Activated naive CD4-positive, alpha-beta T cell treated with anti-CD3 and anti-CD28 coated beads, Interleukin-2, amount 50 U/mL, for 16 hours (primary cell): ENCODE results near the gene PCDHGA1.

Experiments
- DNase-seq: peaks from one replicate; pipeline ENCODE4 v3.0.0-alpha.2; 2020

Gene PCDHGA1

DNA sequence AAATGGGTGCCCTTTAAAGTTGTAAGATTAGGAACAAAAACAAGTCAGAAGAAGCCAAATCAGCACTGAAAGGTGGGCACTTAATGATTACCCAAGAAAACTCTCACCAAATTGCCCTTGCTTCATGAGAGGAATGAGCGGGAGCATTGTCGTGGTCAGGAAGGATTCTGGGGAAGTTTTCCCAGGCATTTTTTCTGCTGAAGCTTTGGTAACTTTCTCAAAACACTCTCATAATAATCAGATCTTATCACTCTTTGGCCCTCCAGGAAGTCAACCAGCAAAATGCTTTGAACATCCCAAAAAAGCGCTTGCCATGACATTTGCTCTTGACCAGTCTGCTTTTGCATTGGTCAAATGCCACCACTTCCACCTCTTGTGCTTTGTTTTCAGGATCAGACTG is 135.0 kb downstream of the PCDHGA1 start:
- no peak for DNase-seq

DNA sequence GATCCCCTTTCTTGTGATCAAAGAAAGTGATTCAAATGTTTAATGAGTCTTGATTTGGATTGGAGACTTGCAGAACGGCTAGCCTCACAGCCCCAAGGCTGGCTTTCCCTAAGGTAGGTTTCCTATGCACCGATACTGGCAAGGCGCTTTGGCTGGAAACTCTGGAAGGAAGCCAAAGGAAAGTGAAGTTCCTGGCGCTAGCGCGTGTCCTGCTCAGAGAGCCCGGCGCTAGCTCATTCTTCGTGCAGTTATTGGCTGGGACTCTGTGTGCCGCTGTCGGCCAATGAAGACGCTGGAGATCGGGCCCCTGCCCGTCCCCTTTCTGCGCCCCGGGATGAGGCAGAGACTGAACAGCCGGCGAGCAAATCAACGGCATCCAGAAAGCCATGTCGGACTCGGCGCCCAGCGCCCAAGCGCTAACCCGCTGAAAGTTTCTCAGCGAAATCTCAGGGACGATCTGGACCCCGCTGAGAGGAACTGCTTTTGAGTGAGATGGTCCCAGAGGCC is 145.4 kb downstream of the PCDHGA1 start, which contains the start of gene PCDHGC3:
PCDHGC3 (plus strand) TSS at position 342 of the 507 bp plus-strand sequence; CDS start at position 493, 151 bp downstream.
- DNase-seq, result peak; percentile 52

DNA sequence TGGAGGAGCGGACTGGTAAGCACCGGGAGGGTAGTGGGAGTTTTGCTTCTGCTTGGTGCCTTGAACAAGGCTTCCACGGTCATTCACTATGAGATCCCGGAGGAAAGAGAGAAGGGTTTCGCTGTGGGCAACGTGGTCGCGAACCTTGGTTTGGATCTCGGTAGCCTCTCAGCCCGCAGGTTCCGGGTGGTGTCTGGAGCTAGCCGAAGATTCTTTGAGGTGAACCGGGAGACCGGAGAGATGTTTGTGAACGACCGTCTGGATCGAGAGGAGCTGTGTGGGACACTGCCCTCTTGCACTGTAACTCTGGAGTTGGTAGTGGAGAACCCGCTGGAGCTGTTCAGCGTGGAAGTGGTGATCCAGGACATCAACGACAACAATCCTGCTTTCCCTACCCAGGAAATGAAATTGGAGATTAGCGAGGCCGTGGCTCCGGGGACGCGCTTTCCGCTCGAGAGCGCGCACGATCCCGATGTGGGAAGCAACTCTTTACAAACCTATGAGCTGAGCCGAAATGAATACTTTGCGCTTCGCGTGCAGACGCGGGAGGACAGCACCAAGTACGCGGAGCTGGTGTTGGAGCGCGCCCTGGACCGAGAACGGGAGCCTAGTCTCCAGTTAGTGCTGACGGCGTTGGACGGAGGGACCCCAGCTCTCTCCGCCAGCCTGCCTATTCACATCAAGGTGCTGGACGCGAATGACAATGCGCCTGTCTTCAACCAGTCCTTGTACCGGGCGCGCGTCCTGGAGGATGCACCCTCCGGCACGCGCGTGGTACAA is 146.0 kb downstream of the PCDHGA1 start:
- no peak for DNase-seq

DNA sequence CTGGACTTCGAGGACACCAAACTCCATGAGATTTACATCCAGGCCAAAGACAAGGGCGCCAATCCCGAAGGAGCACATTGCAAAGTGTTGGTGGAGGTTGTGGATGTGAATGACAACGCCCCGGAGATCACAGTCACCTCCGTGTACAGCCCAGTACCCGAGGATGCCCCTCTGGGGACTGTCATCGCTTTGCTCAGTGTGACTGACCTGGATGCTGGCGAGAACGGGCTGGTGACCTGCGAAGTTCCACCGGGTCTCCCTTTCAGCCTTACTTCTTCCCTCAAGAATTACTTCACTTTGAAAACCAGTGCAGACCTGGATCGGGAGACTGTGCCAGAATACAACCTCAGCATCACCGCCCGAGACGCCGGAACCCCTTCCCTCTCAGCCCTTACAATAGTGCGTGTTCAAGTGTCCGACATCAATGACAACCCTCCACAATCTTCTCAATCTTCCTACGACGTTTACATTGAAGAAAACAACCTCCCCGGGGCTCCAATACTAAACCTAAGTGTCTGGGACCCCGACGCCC is 146.8 kb downstream of the PCDHGA1 start:
- no peak for DNase-seq

DNA sequence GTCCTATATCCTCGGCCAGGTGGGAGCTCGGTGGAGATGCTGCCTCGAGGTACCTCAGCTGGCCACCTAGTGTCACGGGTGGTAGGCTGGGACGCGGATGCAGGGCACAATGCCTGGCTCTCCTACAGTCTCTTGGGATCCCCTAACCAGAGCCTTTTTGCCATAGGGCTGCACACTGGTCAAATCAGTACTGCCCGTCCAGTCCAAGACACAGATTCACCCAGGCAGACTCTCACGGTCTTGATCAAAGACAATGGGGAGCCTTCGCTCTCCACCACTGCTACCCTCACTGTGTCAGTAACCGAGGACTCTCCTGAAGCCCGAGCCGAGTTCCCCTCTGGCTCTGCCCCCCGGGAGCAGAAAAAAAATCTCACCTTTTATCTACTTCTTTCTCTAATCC is 147.5 kb downstream of the PCDHGA1 start:
- DNase-seq, result no peak

DNA sequence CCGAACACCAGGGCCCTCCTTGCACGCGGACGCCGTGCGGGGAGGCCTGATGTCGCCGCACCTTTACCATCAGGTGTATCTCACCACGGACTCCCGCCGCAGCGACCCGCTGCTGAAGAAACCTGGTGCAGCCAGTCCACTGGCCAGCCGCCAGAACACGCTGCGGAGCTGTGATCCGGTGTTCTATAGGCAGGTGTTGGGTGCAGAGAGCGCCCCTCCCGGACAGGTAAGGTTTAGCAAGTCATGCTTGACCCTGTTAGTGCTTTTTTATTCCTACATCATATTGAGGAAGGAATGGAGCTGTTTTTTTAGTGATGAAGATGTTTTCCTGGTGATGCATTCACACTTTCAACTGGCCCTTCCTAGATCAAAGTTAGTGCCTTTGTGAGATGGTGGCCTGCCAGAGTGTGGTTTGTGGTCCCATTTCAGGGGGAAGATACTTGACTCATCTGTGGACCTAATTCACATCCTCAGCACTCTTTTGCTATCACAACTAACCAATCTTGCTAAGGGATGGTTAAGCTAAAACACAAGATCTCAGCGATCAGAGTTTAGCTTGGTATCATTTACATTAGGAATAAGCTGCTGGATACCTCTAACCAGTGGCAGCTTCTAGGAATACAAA is 148.1 kb downstream of the PCDHGA1 start:
- no peak for DNase-seq

DNA sequence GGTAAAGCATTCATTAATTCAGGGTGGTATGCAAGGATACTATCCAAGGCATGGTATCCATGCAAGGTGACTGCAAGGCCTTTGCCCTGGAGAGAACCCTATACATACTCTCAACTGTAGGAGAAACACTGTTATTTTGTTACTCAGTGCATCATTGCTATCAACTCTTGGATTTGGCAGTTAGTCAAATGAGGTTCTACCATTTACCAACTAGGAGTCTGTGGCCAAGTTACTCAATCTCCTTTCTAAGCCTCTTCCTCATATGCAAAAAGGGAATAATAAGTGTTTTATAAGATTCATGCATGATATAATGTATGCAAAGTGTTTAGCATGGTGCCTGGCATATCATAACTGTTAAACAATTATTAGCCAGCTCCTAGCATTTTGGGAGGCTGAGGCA is 149.5 kb downstream of the PCDHGA1 start:
- DNase-seq, result no peak

DNA sequence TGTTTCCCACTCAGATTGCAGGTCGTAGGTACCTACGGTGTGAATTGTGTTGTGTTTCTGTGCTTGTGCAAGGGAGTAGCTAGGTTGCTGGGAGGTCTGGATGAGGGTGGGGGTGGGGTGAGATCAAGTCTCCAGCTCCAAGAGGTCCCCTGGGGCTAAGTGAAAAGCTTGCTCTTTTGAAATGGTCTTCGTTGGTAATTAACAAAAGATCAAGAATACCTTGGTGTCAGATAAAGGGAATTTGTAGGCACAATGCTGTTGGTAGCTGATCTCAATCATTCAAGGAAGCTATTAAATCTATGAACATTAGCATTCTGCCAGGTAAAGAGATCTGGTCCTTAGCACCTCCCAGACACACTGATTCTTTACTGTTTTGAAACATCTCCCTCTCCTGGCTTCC is 153.6 kb downstream of the PCDHGA1 start:
- DNase-seq, result no peak

DNA sequence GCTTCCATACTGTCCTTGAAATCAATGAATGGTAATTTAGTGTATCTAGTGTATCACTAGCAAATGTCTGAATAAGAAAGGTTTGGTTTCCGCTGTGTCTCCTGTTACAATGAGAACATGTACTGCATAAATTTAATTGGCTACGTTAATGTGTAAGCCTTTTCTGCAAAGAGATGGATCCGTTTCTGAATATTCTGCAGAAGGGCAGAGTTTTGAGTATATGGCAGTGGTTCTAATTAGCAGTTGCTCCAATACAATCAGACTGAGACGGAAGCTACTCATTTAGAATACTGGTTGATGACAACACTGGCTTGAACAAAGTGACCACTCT is 154.0 kb downstream of the PCDHGA1 start:
- no peak for DNase-seq

DNA sequence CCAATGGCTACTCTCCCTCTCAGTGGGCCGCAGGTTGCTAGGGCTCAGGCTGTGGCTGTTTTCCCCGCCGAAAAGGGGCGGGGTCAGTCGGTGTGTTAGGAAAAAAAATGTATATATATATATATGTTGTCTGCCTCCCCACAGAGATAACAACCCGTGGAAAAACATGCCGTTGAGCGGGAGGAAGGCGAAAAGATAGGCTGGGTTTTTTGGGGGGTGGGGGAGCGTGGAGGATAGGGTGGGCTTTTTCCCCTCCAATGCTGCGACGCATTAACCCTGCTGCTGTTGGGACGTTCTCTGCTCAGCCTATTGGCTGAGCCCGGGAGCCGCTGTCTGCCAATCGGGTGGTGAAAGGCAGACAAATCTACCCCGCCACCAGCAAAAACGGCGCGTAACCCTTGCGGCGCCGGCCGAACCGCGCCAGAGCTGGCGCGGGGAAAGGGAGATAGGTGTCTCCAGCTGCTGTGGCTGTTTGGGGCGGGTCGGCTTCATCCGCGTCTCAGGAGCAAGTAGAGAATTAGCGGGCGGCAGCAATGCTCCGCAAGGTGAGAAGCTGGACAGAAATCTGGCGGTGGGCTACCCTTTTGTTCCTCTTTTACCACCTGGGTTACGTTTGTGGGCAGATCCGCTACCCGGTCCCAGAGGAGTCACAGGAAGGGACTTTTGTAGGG is 154.5 kb downstream of the PCDHGA1 start, which contains the start of gene PCDHGC4:
PCDHGC4 (plus strand) TSS at position 390 of the 671 bp plus-strand sequence; CDS start at position 534, 144 bp downstream.
- DNase-seq, result no peak

DNA sequence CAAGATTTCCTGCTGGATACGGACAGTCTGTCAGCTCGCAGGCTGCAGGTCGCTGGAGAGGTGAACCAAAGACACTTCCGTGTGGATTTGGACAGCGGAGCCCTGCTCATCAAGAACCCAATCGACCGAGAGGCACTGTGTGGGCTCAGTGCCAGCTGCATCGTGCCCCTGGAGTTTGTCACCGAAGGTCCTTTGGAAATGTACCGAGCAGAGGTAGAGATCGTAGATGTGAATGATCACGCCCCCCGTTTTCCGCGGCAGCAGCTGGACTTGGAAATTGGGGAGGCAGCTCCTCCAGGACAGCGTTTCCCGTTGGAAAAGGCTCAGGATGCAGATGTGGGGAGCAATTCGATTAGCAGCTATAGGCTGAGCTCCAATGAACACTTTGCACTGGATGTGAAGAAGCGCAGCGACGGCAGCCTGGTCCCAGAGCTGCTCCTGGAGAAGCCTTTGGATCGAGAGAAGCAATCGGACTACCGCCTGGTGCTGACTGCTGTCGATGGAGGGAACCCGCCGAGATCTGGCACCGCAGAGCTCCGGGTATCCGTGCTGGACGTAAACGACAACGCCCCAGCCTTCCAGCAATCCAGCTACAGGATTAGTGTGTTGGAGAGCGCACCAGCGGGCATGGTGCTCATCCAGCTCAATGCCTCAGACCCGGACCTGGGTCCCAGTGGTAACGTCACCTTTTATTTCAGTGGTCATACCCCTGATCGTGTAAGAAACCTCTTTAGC is 155.2 kb downstream of the PCDHGA1 start:
- DNase-seq, result no peak

DNA sequence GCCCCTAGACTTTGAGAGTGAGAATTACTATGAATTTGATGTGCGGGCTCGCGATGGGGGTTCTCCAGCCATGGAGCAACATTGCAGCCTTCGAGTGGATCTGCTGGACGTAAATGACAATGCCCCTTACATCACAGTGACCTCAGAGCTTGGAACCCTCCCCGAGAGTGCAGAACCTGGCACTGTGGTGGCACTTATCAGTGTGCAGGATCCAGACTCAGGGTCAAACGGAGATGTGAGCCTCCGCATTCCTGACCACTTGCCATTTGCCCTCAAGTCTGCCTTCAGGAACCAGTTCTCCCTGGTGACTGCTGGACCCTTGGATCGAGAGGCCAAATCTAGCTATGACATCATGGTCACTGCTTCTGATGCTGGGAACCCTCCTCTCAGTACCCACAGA is 155.8 kb downstream of the PCDHGA1 start:
- no peak for DNase-seq

DNA sequence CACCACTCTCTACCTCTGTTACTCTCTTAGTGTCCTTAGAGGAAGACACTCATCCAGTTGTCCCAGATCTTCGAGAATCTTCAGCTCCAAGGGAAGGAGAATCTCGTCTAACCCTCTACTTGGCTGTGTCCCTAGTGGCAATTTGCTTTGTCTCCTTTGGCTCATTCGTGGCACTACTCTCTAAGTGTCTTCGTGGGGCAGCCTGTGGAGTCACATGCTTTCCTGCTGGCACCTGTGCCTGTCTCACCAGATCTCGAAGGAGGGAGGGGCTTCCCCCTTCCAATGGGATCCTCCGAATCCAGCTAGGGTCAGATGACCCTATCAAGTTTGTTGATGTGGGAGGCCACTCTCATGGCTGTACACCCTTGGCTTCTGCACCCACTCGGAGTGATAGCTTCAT is 156.8 kb downstream of the PCDHGA1 start:
- DNase-seq, result no peak

DNA sequence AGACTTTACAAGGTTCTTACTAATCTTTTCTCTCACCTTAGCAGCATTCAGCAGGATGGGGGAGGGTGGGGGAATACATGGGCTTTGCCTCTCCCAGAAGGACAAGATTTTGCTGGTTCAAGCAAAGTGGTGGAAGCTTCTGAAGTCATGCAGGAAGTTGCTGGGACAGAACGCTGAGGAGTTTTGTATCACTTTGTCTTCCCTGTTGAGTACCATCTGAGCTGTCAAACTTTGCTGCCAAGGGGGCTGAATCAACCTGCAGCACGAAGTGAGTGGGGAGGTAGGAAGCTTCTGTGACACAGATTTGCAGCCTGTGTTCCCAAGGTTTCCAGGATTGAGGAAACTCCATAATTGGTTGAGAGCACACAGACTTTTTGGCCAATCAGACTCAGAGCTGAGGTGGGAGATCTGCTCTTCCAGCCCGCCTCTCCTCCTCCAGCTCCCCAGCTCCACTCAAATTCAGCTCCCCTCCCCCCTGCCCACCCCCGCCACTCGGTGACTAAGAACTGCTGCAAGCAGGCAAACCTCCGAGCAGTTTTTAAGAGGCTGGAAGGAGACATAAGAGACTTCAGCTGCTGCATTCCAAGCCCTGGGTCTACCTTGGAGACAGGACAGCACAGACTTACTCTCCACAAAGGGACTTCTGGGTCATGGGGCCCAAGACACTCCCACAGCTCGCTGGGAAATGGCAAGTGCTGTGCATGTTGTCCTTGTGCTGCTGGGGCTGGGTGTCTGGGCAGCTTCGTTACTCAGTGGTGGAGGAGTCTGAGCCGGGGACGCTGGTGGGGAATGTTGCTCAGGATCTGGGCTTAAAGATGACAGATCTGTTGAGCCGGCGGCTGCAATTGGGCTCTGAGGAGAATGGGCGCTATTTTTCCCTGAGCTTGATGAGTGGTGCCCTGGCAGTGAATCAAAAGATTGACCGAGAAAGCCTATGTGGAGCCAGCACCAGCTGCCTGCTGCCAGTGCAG is 158.6 kb downstream of the PCDHGA1 start, which contains the start of gene PCDHGC5:
PCDHGC5 (plus strand) TSS at position 491 of the 971 bp plus-strand sequence; CDS start at position 651, 160 bp downstream.
- DNase-seq, result no peak

DNA sequence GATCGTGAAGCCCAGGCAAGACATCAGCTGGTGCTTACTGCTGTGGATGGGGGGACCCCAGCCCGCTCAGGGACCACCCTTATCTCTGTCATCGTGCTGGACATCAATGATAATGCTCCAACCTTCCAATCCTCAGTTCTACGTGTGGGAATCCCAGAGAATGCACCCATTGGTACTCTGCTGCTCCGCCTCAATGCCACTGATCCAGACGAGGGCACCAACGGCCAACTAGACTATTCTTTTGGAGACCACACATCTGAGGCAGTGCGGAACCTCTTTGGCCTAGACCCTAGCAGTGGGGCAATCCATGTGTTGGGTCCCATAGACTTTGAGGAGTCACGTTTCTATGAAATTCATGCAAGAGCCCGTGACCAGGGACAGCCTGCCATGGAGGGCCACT is 159.5 kb downstream of the PCDHGA1 start:
- DNase-seq, result no peak

DNA sequence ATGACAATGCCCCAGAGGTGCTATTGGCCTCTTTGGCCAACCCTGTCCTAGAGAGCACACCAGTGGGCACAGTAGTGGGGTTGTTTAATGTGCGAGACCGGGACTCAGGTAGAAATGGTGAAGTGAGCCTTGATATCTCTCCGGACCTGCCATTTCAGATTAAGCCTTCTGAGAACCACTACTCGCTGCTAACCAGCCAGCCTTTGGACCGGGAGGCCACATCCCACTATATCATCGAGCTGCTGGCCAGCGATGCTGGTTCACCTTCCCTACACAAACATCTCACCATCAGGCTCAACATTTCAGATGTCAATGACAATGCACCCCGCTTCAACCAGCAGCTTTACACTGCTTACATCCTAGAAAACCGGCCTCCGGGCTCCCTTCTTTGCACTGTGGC is 160.0 kb downstream of the PCDHGA1 start:
- DNase-seq, result no peak

DNA sequence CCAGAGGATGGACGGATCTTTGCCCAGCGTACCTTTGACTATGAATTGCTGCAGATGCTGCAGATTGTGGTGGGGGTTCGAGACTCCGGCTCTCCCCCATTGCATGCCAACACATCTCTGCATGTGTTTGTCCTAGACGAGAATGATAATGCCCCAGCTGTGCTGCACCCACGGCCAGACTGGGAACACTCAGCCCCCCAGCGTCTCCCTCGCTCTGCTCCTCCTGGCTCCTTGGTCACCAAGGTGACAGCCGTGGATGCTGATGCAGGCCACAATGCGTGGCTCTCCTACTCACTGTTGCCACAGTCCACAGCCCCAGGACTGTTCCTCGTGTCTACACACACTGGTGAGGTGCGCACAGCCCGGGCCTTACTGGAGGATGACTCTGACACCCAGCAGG is 160.5 kb downstream of the PCDHGA1 start:
- DNase-seq, result no peak

DNA sequence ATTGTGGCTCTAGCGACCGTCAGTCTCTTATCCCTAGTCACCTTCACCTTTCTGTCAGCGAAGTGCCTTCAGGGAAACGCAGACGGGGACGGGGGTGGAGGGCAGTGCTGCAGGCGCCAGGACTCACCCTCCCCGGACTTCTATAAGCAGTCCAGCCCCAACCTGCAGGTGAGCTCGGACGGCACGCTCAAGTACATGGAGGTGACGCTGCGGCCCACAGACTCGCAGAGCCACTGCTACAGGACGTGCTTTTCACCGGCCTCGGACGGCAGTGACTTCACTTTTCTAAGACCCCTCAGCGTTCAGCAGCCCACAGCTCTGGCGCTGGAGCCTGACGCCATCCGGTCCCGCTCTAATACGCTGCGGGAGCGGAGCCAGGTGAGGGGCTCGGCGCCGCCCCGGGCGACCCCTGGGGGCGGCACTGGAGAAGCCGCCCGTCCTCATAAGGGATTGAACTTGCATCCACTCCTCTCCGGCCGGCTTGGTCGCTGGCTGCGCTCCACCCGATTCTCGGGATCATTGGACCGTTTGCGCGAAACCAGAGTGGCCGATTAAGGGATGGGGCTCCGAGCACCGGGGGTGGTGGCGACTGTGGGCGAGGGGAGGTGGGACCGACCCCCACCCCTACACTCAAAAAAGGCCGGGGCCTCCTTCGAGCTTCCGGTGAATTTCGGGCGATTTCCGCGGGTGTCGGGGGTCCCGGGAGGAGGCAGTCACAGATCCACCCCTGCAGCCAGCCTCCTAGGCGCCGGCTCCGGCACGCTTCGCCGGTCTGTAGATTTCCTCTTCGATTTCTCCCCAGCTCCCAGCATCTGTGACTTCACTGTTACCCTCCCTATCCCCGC is 161.2 kb downstream of the PCDHGA1 start:
- DNase-seq, result no peak

DNA sequence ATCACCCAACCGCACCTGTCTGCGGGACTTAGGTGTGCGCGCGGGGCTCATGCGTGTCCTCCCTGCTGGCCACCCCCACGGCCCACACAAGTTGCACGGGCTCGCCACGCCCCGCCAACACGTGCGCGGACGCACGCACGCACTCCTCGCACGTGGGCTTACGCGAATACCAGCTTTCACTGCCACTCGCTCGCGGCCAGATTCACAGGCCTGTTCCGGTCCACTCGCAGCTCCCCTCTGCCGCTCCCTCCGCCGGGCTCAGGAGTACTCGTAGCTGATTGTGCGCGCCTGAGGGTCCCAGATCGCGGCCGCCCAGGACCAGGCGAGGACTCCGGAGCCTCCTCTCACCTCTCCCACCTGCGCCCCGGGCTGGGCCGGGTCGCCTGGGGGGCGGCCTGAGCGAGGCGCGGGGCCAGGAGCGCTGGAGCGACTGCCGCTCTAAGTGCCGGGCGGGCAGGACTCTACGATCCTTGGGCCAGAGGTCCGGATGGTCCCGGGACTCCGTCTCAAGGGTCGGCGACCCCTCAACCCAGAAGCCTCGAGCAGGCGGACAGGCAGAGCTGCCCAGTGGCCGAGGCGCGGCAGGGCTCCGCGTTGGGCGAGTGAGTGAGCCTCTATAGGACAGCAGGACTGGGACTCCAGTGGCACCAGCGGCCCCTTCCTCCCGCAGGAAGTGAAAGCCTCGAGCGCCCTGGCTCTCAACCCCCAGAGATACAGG is 162.0 kb downstream of the PCDHGA1 start:
- peak; percentile 48 for DNase-seq
